Stimulated activated CD8-positive, alpha-beta memory T cell treated with anti-CD3 and anti-CD28 coated beads, Interleukin-4, amount 100 ng/mL, for 4 hours (primary cell): Measurements from ENCODE around the gene SPATS2L.

Experiments used
- DNase-seq, 2 donors: peaks; one replicate each; pipeline ENCODE4 v3.0.0-alpha.2; 2020; ENCODE audit warnings: low read depth in 2 of 2, low spot score in 1 of 2

Gene SPATS2L, protein sequence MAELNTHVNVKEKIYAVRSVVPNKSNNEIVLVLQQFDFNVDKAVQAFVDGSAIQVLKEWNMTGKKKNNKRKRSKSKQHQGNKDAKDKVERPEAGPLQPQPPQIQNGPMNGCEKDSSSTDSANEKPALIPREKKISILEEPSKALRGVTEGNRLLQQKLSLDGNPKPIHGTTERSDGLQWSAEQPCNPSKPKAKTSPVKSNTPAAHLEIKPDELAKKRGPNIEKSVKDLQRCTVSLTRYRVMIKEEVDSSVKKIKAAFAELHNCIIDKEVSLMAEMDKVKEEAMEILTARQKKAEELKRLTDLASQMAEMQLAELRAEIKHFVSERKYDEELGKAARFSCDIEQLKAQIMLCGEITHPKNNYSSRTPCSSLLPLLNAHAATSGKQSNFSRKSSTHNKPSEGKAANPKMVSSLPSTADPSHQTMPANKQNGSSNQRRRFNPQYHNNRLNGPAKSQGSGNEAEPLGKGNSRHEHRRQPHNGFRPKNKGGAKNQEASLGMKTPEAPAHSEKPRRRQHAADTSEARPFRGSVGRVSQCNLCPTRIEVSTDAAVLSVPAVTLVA

DNA sequence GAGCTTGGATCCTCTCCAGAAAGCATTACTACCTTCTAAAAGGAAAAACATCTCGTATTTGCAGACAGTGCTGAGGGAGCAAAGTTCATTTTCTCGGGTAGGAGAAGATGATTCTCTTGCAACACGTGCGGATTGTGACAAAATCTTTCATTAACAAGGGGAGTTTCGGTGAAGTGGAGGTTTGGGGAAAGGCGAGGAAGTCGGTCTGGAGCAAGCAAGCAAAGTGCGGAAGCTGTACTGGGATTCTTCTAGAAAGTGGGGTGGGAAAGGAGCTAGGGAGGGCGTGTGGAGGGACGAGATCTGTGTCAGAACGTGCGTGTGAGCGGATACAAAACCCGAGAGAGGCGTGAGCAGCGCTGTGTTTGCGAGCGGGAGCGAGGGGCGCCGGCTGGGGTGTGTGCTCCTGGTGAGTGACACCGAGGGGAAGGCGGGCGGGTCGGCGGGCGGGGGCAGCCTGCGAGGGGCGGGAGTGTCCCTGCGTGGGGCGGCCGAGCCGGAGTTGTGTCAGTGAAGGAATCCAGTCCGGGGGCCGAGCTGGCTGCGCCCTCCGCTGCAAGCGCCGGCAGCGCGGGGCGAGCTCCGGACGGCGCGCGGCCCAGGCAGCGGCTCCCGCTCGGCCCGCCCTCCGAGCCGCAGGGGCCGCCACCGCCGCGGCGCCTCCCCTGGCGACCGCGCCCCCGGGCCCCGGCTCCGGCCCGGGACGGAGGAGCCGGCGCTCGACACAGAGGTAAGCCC lies at the start of gene SPATS2L:
Gene SPATS2L (plus strand): TSS at position 498 of the 735 bp plus-strand sequence. CDS start 82,552 bp downstream, outside the sequence.
- DNase-seq: peak; percentile 17 to 21

- DNase-seq: no peak
These were observed 48.9 kb upstream of the SPATS2L start for GRCh38 chr2:200257570-200257969.

DNA sequence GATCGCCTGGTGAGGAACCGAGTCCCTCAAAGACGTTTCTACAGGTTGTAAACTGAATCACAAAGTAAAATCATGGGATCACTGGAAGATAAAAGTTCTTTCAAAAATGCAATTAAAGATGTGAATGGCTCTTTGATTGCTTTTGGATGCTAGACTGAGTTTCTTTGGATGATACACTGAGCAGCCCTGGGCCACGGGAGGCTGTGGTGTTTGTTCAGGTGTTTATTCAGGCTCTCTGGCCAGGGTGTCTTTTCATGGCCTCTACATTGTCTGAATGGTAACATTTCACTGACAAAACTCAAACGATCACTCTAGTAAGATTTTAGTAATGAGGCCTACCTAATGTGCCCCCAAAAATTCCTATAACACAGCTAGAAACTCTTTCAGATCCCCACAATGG lies 48.4 kb upstream of the SPATS2L start:
- no peak for DNase-seq

DNA sequence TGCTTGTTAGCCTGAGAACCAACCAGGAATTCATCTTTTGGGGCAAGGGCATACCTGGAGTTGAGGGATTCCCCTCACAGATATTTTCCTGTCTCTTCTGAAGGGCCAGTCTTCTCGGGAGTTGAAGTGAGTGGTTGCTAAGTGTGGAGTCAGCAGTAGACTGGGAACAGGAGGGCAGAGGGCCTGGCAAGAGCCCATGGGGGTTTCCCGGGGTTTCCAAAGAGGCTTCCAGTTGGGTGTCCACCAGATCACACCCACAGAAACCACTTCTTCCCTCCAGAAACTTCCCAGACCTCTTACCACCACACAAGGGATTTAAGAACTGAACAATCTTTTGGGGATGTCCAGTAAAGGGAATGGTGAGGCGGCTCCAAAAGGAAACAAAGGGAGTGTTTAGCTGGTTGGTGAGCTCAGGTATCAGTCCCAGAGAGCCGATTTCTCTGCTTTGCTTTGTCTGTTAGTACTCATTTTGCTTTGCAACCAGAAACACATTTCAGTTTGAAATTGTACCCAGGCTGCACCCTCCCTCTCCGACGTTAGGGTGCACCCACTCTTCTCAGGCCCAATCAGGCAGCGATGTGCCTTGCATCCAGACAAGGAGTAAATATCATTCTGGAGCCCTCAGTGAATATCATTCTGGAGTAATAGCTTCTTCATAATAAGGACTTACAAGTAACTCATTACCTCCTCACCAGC lies 47.5 kb upstream of the SPATS2L start:
- DNase-seq: no peak

- no peak for DNase-seq
These were observed 46.9 kb upstream of the SPATS2L start for GRCh38 chr2:200259577-200259957.

DNA sequence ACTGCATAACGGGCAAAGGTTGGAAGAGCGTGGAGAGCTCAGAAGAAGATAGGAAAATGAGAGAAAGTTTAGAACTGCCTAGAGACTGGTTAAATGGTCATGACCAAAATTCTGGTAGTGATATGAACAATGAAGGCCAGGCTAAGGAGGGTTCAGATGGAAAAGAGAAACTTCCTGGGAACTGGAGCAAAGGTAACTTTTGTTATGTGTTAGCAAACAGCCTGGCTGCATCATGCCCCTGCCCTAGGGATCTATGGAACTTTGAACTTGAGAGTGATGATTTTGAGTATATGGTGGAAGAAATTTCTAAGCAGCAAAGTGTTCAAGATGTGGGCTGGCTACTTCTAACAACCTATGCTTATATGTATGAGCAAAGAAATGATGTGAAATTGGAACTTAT lies 44.4 kb upstream of the SPATS2L start:
- no peak for DNase-seq

DNA sequence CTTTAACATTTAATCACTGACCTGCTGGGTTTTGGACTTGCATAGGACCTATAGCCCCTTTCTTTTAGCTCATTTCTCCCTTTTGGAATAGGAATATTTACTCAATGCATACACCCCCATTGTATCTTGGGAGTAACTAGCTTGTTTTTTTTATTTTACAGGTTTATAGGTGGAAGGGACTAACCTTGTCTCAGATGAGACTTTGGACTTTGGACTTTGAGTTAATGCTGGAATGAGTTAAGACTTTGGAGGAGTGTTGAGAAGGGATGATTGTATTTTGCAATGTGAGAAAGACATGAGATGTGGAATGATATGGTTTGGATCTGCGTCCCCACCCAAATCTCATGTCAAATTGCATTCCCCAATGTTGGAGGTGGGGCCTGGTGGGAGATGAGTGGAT lies 43.2 kb upstream of the SPATS2L start:
- no peak for DNase-seq

GRCh38 chr2:200264631-200265030 lies 41.9 kb upstream of the SPATS2L start:
- DNase-seq: no peak

DNA sequence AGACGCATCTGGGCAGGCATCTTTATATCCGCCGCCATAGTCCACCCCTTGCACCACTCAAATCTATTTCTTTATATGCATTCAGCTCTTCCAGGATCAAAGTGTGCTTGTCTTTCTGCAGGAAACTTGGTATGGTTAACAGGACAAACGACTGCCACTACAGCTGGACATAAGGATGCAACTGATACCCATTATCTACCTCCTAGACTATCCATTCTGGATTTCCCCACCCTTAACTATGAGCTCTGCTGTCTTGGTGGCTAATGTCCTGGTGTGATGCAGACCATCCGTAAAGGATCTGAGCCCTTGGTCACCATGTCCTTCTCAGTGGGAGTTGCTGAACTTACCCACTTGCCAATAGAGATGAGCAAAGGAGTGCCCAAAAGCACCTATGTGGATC lies 40.1 kb upstream of the SPATS2L start:
- DNase-seq: no peak

DNA sequence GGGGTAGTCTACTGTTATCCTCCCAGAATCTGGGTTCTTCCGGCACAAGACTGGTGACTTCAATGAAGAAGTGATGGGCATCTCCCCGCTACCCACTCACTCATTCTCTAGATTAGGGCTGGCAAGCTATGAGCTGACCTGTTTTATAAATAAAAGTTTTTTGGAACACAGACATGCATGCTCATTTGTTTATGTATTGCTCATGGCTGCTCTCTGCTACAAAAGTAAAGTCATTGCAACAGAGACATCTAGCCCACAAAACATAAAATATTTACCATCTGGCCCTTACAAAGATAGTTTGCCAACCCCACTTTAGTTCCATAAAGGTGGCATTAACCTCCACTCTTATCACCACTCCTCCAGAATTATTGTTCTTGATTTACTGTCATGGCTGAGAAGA lies 39.1 kb upstream of the SPATS2L start:
- DNase-seq: no peak

DNA sequence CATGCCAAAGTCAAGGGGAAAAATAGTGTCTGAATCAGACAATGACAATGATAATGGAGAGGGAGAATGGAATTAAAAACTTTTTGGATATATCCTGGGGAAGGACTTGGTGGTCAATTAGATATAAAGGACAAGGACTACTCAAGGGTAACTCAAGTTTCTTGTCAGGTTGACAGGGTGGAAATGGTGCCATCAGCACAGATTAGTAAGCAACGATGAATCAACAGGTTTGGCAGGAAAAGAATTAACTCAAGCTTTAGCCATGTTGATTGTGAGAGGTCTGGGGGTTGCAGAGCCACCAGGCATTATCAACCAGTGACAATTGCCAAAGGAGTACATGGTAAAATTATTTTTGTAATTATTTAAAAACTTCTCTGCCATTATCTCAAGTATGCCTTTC lies 35.8 kb upstream of the SPATS2L start:
- DNase-seq: no peak

DNA sequence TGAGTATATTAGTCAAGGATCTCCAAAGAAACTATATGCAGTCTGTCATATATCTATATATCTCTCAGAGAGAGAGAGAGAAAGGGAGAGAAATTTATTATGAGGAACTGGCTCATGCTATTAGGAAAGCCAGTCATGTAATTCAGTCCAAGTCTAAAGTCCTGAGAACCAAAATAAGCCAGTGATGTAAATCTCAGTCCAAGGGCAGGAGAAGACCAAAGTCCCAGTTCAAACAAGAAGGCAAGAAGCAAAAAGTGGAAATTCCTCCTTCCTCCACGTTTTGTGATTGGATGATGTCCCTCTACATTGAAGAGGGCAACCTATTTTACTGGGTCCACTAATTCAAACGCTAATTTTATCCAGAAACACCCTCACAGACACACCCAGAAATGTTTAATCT lies 34.2 kb upstream of the SPATS2L start:
- DNase-seq: no peak

DNA sequence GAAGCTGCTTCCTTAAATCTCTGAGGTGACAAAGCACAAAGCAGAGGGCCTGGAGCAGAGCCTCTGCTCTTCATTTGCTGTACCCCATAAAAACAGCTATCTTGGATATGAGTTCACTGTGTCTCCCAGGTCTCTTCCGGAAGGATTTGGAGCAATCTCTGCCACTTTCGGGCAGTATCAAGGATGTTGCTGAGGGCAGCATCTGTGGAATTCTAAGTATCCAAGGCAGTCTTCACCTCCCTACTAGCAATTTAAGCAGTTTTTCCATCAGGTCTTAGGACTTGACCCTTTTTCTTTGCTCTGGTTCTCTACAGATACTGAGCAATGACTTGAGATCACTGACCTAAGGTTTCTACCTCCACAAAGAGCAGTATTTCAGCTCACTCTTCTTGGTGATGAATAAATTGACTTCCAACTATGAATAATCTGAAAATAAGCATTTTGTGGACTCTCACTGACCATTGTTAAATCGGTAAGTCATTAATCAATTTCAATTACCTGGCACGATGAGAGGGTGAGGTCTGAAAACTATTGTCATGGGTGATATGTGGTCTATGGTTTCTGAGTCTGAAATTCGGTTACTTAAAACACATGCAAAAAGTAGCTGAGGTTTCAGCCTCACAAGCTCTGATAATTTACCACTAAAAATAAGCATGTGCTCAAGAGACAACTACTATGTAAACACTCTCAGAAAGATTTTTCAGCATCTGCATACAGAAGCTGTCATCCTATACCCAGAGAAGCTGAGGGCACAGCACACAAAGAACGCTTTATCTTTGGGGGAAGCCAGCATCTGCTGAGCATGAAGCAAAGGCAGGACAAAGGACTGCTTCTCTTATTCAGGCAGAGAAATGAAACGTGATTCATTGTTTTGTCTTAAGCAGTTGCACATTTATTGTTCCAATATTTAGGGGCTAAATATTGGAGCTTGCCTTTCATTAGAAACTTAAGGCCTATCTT lies 32.1 kb upstream of the SPATS2L start:
- DNase-seq: no peak

- DNase-seq: no peak
These were observed 31.0 kb upstream of the SPATS2L start for GRCh38 chr2:200275295-200276013.

DNA sequence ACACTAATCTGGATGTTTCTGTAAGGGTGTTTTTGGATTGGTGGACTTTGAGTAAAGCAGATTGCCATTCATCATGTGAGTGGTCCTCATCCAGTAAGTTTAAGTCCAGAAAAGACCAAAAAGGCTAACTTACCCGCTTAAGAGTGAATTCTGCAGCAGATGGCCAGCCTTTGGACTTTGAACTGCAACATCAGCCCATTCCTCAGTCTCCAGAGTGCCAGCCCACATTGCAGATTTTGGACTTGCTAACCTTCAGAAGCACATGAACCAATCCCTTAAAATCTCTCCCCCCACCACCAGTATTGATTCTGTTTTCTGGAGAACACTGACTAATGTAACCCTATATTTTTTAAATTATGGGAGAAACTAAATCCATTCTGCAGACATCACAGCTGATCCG lies 30.0 kb upstream of the SPATS2L start:
- no peak for DNase-seq

GRCh38 chr2:200278694-200279316 lies 27.7 kb upstream of the SPATS2L start:
- DNase-seq: no peak

GRCh38 chr2:200279857-200280256 lies 26.6 kb upstream of the SPATS2L start:
- no peak for DNase-seq

- DNase-seq: no peak
These were observed 19.9 kb upstream of the SPATS2L start for GRCh38 chr2:200286578-200286977.

DNA sequence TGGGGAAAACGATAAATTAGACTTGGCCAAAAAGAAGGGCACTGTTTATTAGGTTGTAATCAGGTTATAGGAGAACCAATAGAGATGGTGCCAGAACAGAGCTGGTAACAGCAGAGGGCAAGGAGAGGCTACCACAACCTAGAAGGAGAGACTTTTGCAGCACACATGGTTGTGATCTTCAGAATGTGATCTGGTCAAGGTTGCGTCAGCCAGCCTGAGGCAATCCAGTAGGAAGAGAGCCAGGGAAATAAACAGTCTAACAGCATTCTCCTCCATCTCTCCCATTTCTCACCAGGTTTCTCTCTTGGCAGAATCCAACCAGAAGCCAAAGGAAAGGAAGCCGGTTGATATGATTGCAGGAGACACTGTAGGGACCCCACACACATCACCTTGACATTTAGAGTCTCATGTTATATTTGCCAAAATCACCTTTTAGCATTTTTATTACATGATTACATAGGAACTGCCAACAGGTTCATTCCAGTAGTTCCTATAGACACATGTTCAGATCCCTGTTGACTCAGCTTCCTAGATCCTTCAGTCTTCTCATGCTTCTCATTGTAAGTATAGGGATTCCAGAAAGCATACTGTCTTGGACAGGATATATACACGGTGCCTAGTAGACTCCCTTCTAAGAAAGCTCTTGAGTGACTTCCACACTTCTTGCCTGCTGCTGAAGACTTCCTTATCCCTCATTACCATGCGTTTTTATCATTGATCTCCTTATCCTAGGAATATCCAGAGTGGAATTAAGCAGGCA lies 17.6 kb upstream of the SPATS2L start:
- no peak for DNase-seq
